RWPE2 (cell line): ENCODE measurements around the gene SH3YL1.

ENCODE experiments used
- ATAC-seq: fragments of 200-7000 bp; cut with Tn5 transposase; 3 replicates; pipeline ENCODE4 v1.9.1; 2021; ENCODE audit warnings: low read depth
- DNase-seq: peaks from one replicate; pipeline ENCODE4 v3.0.0-alpha.2; 2020; ENCODE audit warnings: low spot score
- H3K27ac ChIP-seq: fragments of 450-650 bp; 2 replicates; pipeline ENCODE4 v1.5.1; 2017; ENCODE audit warnings: mild to moderate bottlenecking; ENCODE audit not compliant: poor library complexity, severe bottlenecking
- H3K27me3 ChIP-seq: fragments of 250-450 bp; sonication (Bioruptor Pico); 2 replicates; pipeline ENCODE4 v1.5.1; 2021; ENCODE audit warnings: mild to moderate bottlenecking, moderate library complexity; ENCODE audit not compliant: insufficient read depth, poor library complexity, severe bottlenecking
- H3K36me3 ChIP-seq: fragments of 250-450 bp; sonication (Bioruptor Pico); 2 replicates; pipeline ENCODE4 v1.5.1; 2020; ENCODE audit warnings: low read depth, mild to moderate bottlenecking, moderate library complexity
- H3K4me1 ChIP-seq: fragments of 250-450 bp; sonication (Bioruptor Pico); 2 replicates; pipeline ENCODE4 v1.5.1; 2021; ENCODE audit warnings: mild to moderate bottlenecking, moderate library complexity; ENCODE audit not compliant: insufficient read depth, poor library complexity, severe bottlenecking
- H3K4me3 ChIP-seq: fragments of 250-450 bp; sonication (Bioruptor Pico); 2 replicates; pipeline ENCODE4 v1.5.1; 2021; ENCODE audit warnings: mild to moderate bottlenecking, moderate library complexity; ENCODE audit not compliant: severe bottlenecking
- H3K9me3 ChIP-seq: fragments of 250-450 bp; sonication (Bioruptor Pico); 2 replicates; pipeline ENCODE4 v1.5.1; 2021; ENCODE audit warnings: mild to moderate bottlenecking, moderate library complexity; ENCODE audit not compliant: severe bottlenecking
- TF ChIP-seq, protein P1 (sequence below): fragments of 450-650 bp; IDR thresholded peaks from one replicate; pipeline ENCODE4 v1.5.1; 2017; ENCODE audit warnings: mild to moderate bottlenecking, moderate library complexity; ENCODE audit not compliant: poor library complexity, severe bottlenecking

Gene SH3YL1

GRCh38 chr2:228518-229278, 35.1 kb downstream of the SH3YL1 start:
- no peak overlapping the region for H3K27ac ChIP-seq
- no peak for DNase-seq
- H3K9me3 ChIP-seq: no peaks in the 10 kb centered on the region
- H3K4me3 ChIP-seq: no peak overlapping the region
- H3K4me1 ChIP-seq: no peaks in the 10 kb centered on the region
- peaks cover 52% of the 10 kb centered on the region for H3K36me3 ChIP-seq
- ATAC-seq: no peak
- TF ChIP-seq, protein P1, sequence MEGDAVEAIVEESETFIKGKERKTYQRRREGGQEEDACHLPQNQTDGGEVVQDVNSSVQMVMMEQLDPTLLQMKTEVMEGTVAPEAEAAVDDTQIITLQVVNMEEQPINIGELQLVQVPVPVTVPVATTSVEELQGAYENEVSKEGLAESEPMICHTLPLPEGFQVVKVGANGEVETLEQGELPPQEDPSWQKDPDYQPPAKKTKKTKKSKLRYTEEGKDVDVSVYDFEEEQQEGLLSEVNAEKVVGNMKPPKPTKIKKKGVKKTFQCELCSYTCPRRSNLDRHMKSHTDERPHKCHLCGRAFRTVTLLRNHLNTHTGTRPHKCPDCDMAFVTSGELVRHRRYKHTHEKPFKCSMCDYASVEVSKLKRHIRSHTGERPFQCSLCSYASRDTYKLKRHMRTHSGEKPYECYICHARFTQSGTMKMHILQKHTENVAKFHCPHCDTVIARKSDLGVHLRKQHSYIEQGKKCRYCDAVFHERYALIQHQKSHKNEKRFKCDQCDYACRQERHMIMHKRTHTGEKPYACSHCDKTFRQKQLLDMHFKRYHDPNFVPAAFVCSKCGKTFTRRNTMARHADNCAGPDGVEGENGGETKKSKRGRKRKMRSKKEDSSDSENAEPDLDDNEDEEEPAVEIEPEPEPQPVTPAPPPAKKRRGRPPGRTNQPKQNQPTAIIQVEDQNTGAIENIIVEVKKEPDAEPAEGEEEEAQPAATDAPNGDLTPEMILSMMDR: no peak
- no peaks in the 10 kb centered on the region for H3K27me3 ChIP-seq

- Histone ChIP-seq H3K27me3 (no peaks in the 10 kb centered on the region), H3K36me3 (peaks cover 49% of the 10 kb centered on the region), H3K4me3 (no peak overlapping the region), H3K9me3 (no peaks in the 10 kb centered on the region), H3K27ac (no peak overlapping the region), H3K4me1 (no peaks in the 10 kb centered on the region)
- no peak for DNase-seq
- no peak for ATAC-seq
- TF ChIP-seq, protein P1: no peak
These were observed 35.7 kb downstream of the SH3YL1 start for GRCh38 chr2:228115-228514.

DNA sequence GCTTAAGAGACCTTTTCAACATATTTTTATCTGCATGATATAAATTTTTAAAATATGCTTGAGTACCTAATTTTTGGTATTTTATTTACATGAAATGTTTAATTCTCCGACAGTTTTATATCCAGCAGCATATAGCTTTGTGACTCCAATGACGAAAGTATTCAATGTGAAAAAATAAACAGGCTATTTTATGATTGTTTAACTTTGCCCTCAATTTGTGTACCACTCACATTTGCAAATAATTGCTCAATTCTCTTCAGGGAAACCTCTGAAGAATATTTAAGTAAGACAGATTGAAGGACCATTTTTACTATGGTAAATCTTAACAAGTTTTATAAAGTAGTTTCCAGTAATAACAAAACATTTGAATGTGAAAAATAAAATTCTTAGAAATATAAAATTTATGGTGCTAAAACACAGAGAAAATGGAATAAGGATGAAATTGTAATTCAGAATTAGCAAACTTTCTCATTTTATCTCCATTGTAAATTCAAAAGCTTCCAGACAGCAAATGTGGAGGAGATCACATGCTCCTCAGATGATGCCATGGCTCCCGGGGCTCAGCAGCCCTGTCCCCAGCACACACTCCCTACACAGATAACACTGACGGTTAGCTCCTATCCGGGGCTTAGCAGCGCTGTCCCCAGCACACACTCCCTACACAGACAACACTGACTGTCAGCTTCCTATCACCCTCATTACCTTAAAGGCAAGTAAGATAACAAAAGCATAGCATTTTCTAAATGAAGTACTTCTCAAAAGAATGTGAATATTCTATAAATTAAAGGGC, 39.7 kb downstream of the SH3YL1 start:
- Histone ChIP-seq H3K36me3 (peaks cover 41% of the 10 kb centered on the region), H3K4me1 (no peaks in the 10 kb centered on the region), H3K27me3 (no peaks in the 10 kb centered on the region), H3K27ac (no peak overlapping the region), H3K4me3 (no peak overlapping the region), H3K9me3 (no peaks in the 10 kb centered on the region)
- TF ChIP-seq, protein P1: no peak
- DNase-seq (no peak), ATAC-seq (no peak)

- TF ChIP-seq, protein P1: no peak
- no peak for ATAC-seq
These were observed 40.4 kb downstream of the SH3YL1 start for GRCh38 chr2:223451-223850.

More at GRCh38 chr2:223451-223850, 40.4 kb downstream of the SH3YL1 start:
- H3K4me3 ChIP-seq: no peak overlapping the region
- no peak for DNase-seq
- H3K9me3 ChIP-seq: no peaks in the 10 kb centered on the region
- H3K27me3 ChIP-seq: no peaks in the 10 kb centered on the region
- H3K36me3 ChIP-seq: peaks cover 41% of the 10 kb centered on the region
- no peak overlapping the region for H3K27ac ChIP-seq
- H3K4me1 ChIP-seq: no peaks in the 10 kb centered on the region
